HG03432 (cell line): Measurements from ENCODE around the gene CRPPA.
"Not testable (repeated sequence)": the region's sequence is repeated elsewhere in the genome, so short reads cannot be mapped to it uniquely, and the experiment has no call there.

ENCODE experiments used
- ATAC-seq: cut with Tn5 transposase; IDR thresholded peaks from one replicate; pipeline ENCODE4 v1.9.1; 2021; ENCODE audit warnings: mild to moderate bottlenecking, moderate library complexity; ENCODE audit not compliant: unreplicated experiment

The CRPPA gene

DNA sequence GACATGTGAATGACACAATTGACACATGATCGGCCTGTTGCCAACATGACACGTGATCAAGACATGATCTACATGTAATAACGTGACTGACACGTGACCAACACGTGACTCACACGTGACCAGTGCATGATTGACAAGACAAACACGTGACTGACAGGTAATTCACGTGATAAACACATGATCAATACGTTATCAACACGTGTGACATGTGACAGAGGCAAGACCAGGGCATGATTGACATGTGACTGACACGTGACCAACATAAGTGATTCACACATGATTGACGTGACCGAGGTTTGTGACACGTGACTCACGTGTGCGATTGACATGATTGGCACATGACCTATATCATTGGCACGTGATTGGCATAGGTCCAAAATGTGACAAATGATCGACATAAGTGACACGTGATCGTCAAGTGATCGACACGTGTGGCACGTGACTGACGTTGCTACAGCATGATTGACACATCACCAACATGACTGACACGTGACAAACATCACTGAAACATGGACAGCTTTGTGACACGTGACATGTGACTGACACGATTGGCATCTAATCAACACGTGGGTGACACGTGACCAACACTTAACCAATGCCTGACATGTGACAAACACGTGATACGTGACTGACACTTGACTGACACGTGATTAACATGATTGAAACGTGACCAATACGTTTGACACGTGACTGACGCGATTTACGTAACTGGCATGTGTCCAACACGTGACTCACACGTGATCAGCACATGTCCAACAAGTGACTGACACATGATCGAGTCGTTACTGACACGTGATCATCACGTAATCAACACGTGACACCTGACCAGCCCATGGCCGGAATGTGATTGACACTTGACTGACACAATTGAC, 23.0 kb downstream of the CRPPA start:
- ATAC-seq, result no peak

DNA sequence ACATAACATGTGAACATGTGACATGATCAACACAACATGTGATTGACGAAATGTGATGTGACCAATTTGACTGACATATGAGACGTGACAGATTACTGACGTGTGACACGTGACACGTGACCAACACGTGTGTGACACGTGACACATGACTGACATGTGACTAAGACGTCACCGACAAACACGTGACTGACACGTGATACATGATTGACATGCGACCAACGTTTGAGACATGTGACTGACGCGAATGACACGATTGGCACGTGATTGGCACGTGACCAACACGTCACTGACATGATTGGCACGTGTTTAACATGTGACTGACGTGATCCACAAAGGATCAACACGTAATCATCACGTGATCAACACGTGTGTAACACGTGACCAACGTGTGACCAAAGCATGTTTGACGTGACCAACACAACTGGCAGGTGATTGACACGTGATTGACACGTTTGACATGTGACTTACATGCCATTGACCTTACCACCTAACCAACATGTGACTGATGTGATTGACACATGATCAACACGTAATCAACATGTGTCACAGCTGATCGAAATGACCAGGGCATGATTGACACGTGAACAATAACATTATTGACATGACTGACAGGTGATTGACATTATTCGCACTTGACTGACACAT, 23.7 kb downstream of the CRPPA start:
- no peak for ATAC-seq

DNA sequence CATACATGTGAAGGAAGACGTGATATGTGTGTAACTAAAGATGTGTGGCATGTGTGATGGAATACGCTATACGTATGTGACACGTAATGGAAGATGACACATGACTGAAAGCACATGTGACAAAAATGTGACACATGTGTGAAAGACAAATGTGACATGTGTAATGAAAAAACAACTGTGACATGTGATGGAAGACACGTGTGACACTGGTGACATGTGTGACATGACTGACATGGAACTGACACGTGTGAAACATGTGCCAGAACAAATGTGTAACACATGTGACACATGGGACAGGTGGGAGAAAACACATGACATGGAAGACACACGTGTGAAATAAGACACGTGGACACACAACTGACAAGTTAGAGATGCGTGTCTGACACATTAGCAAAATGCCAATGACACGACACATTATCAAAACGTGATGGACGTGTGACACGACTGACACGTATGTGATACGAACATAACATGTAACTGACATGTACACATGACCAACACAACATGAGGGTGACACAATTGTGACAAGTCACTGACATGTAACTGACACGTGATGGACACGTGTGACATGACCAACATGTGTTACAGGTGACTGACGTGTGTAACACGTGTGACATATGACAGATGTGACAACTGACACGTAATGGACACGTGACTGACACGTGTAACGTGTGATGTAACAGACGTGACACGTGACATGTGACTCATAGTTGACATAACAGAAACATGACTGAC, 24.4 kb downstream of the CRPPA start:
- ATAC-seq, result no peak

DNA sequence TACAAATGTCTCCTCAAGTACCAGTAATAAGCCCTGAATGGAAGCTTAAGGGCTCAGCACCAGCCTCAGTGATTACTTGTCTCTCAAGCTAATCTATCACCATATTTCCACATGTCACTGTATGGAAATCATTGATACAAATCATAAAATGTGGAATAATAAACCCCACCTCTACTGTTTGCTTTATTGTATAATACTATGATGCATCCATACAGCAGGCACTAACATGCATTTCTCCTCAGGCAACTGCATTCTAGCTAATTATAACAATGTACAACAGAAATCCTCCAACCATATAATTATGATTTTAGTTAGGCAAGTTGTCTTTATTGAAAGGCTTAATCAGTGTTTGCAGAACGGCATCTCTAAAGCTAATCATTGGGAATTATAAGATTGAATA, 26.2 kb downstream of the CRPPA start:
- ATAC-seq, result no peak

DNA sequence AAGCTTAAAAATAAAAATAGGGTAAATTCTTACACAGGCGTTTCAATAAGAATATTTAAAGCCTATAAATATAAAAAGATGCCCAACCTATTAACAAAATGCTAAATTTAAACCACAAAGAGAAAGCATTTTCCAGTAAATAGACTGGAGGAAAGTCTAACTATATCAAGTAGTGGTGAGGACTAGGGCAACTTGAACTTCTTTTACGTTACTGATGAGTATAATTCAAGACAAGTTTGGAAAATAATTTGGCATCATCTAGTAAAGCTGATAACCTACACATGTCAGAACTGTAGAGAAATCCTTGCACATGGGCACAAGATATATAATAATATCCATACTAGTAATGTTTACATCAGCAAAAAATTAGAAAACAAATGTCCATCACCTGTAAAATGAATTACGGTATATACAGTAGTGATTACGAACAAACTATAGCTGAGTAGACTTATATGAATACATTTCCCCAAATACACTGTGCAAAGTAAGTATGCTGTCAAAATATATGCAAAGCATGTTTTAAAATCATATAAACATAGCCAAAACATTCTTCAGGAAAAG, 27.4 kb downstream of the CRPPA start:
- no peak for ATAC-seq

DNA sequence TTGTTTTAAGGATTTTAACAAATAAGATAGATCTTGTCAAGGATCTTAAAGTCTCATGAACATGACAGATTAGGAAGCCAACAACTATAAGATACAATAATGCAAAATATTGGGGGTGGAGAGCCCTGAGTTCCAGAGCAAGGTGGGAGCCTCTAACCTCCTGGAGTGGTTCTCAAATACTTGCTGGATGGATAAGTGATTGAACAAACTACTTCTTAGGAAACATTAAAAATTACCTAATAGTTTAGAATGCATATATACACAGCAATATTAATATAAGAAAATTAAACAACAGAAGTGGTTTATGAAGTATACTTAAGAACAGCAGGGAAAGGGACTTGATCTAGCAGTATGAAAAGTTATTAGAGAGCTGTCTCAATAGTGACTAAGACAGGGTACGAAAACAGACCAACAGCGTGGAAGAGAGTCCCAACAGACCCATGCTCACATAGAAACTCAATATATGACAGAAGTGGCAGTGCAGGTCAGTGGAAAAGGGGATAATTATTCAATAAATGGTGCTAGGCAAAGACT, 28.3 kb downstream of the CRPPA start:
- ATAC-seq, result no peak

DNA sequence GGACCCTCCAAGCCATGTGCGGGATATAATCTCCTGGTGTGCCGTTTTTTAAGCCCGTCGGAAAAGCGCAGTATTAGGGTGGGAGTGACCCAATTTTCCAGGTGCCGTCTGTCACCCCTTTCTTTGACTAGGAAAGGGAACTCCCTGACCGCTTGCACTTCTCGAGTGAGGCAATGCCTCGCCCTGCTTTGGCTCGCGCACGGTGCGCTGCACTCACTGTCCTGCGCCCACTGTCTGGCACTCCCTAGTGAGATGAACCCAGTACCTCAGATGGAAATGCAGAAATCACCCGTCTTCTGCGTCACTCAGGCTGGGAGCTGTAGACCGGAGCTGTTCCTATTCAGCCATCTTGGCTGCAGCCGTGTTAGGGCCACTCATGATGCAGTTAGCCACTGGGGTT, 37.6 kb downstream of the CRPPA start:
- not testable (repeated sequence) for ATAC-seq

DNA sequence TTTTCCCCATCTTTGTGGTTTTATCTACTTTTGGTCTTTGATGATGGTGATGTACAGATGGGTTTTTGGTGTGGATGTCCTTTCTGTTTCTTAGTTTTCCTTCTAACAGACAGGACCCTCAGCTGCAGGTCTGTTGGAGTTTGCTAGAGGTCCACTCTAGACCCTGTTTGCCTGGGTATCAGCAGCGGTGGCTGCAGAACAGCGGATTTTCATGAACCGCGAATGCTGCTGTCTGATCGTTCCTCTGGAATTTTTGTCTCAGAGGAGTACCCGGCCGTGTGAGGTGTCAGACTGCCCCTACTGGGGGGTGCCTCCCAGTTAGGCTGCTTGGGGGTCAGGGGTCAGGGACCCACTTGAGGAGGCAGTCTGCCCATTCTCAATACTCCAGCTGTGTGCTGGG, 38.2 kb downstream of the CRPPA start:
- ATAC-seq, result not testable (repeated sequence)
